Epithelial cell of proximal tubule (primary cell): ENCODE measurements around the gene SMAD6. TPM values are rescaled to one million over a fixed set of nuclear protein-coding genes. Genes with fewer than 3 reads are reported as not detected.
"Not testable (repeated sequence)": the region's sequence is repeated elsewhere in the genome, so short reads cannot be mapped to it uniquely, and the experiment has no call there.

ENCODE experiments used
- DNase-seq: peaks from one replicate; pipeline ENCODE4 v3.0.0-alpha.2; 2011; ENCODE audit warnings: low read depth
- H3K4me3 ChIP-seq: 2 replicates; pipeline ENCODE4 v1.5.1; 2011; ENCODE audit warnings: low read depth, mild to moderate bottlenecking, low read length
- CTCF ChIP-seq: conservative IDR thresholded peaks from 2 replicates; pipeline ENCODE4 v1.5.1; 2012; ENCODE audit warnings: low read depth, mild to moderate bottlenecking, low read length
- total RNA-seq: library from RNA; depleted of rRNA; stranded (reverse); fragments of >200 nt; gene quantifications from 2 replicates; pipeline ENCODE4 v1.2.3, GENCODE V29; 2015

The SMAD6 gene
- total RNA-seq, 1 donor from 2014 or later, result 22.1 TPM

- no peak overlapping the region for H3K4me3 ChIP-seq
- no peak for TF ChIP-seq CTCF
- DNase-seq, result no peak
Observed at GRCh38 chr15:66755298-66756068, 53.4 kb downstream of the SMAD6 start.

- TF ChIP-seq CTCF, result no peak
- no peak for DNase-seq
- H3K4me3 ChIP-seq, result no peak overlapping the region
Observed at GRCh38 chr15:66756295-66756694, 54.3 kb downstream of the SMAD6 start.

GRCh38 chr15:66757030-66757429 is 55.0 kb downstream of the SMAD6 start:
- no peak overlapping the region for H3K4me3 ChIP-seq
- no peak for TF ChIP-seq CTCF
- DNase-seq, result no peak

- no peak overlapping the region for H3K4me3 ChIP-seq
- no peak for DNase-seq
- TF ChIP-seq CTCF, result no peak
Observed at GRCh38 chr15:66757521-66757920, 55.5 kb downstream of the SMAD6 start.

GRCh38 chr15:66758217-66758616 is 56.2 kb downstream of the SMAD6 start:
- H3K4me3 ChIP-seq, DNase-seq: not testable (repeated sequence)

GRCh38 chr15:66758844-66759243 is 56.8 kb downstream of the SMAD6 start:
- no peak overlapping the region for H3K4me3 ChIP-seq
- DNase-seq, result no peak
- TF ChIP-seq CTCF, result no peak

- no peak for TF ChIP-seq CTCF
- no peak overlapping the region for H3K4me3 ChIP-seq
- DNase-seq, result no peak
Observed at GRCh38 chr15:66760097-66760967, 58.3 kb downstream of the SMAD6 start.
